M059J (cell line): Measurements from ENCODE around the gene GAS6. TPM values are rescaled to one million over a fixed set of nuclear protein-coding genes. Genes with fewer than 3 reads are reported as not detected.
A peak's percentile ranks its signal among the peaks of the same experiment; 100 is the strongest.
"Not testable (repeated sequence)": the region's sequence is repeated elsewhere in the genome, so short reads cannot be mapped to it uniquely, and the experiment has no call there.

ENCODE experiments used
- DNase-seq: peaks from one replicate; pipeline ENCODE4 v3.0.0-alpha.2; 2012; ENCODE audit warnings: low read depth
- total RNA-seq: library from RNA; depleted of rRNA; stranded (reverse); fragments of >200 nt; shearing (Covaris generic); gene quantifications from 2 replicates; pipeline ENCODE4 v1.2.3, GENCODE V29; 2014

Gene GAS6
- total RNA-seq, 1 experiment from 2014 or later: 99.1 TPM

DNA sequence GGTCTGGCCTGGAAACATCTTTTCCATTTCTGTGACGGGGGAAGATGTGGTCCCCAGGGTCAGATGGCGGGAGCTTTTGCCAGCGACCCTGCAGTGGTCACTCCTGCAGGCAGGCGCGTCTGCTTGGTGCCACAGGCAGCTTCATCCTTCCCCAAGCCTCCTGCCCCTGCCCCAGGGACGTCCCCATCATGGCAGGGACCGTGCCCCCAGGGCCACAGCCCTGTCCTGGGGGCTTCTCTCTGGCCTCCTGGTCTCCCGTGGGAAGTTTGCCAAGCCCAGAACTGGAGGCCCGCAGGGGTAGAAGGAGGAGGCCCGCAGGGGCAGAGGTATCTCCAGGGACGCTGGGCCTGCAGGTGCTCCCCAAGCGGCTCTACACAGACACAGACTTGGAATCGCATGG lies 57.4 kb downstream of the GAS6 start:
- DNase-seq: no peak

DNA sequence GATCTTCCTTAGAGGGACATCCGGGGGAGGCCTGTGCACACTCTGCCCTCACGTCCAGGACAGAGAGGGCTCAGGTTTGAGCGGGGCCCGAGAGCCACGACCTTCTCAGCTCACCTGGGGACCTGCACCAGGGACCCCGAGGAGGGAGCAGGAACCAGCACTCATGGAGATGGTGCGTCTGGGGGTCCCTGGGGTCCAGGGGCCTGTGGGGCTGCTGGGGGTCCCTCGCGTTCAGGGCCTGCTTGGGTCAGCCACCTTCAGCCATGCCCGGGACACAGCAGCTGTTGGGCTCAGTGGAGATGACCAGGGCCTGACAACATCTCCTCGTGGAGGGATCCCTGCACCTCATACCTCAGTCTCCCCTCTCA lies 57.8 kb downstream of the GAS6 start:
- DNase-seq: no peak

DNA sequence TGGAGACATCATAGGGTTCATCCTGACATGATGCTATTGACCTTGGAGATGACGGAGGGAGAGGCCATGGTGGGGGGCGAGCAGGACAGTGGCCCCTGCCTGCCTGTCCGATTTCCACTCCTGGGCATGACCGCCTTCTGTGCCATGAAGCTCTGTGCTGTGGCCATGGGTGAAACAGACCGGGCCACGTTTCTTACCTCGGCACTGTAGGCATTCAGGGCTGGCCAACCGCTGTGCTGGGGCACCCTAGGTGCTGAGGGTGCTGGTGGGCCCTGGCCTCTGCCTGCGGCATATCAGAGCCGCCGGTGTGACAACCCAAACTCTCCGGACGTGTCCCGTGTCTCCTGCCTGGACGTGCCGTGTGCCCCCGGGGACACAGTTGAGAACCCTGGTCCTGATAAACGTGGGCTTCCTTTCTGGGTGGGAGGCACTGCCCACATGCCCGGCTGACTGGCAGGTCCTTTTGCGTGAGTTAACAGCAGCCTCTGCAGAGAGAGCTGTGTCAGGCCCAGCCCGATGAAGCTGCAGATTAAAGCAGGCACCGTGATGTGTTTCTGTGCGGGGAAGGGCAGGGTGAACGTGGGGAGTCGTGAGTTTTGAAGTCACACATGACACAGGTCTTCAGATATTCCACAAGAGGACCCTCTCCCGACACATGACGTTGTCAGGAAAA lies 58.3 kb downstream of the GAS6 start:
- no peak for DNase-seq

DNA sequence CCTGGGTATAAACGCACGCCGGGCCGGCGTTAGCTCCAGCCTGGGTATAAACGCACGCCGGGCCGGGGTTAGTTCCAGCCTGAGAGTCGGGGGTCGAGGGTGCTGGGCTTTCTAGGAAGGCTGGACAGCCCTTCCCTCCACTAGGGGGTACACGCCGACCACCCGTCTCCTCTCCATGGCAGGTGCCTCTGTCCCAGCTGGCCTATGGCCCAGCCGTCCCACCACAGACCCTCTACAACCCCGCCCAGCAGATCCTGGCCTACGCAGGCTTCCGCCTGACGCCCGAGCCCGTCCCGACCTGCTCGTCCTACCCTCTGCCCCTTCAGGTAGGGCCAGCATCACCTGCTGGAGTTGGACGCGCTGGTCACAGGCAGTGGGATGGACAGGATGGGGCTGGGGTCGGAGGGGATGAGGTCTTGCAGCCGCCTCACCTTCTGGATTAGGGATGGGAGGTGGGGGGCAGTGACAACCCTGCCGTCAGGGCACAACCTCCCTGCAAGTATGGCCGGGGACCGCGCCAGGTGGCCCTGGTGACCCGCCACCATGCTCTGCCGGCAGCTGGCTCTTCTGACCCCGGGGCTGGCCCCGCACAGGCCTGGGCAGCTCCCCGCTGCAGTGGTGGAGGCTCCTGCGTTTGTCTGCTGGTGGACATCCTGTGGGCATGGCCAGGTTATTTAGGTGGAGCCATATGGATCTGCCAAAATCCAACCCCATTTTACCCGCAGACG lies 59.0 kb downstream of the GAS6 start:
- no peak for DNase-seq

DNA sequence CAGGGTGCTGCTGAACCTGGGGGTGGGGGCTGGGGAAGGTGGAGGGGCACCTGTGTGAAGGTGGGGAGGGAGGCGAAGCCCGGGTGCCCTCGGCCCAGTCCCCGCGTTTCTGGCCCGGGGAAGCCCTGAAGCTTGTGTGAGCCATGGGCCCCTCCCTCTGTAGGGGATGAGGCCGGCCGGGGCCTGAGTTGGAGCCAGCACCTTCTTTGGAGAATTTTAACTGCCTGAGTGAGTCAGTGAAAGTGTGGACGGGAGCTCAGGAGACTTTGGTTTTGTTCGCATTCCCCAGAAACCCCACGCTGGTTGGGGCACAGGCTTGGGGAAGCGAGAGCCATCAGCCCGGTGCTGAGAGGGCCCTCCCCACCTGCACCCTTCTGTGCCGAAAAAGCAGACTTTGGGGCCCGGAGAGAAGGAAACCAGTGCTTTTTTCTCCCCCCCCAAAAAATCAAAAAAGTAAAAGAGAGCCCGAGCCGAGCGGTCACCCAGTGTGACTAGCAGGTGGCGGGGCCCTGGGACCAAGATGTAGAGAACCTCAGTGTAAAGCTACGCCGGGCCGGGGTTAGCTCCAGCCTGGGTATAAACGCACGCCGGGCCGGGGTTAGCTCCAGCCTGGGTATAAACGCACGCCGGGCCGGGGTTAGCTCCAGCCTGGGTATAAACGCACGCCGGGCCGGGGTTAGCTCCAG lies 59.7 kb downstream of the GAS6 start:
- DNase-seq: peak; percentile 63

DNA sequence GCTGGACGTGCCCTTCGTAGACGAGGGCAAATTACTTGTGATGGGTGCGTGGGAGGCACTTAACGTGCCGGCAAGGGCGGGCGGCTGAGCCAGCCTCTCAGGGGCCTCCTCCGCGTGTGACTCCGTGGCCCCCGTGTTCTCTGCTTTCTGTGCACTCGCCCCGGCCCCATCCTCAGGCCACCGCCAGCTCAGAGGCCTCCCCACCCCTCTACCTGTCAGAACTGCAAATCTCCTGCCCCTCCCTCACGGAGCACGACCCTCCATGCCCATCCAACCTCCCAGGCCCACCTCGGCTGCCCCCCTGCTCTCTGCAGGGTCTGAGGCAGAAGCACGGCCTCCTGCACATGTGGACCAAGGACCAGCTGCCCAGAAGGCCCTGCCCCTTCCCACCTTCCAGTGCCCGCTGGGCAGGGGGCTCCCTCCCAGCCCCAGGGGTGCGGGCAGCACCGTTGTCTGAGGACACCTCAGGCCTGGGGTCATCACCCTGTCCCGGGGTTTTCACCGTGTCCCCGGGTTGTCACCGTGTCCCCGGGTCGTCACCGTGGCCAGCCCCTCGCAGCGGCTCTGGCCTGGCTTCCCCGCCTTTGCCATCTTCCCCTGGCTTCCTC lies 60.4 kb downstream of the GAS6 start:
- no peak for DNase-seq

DNA sequence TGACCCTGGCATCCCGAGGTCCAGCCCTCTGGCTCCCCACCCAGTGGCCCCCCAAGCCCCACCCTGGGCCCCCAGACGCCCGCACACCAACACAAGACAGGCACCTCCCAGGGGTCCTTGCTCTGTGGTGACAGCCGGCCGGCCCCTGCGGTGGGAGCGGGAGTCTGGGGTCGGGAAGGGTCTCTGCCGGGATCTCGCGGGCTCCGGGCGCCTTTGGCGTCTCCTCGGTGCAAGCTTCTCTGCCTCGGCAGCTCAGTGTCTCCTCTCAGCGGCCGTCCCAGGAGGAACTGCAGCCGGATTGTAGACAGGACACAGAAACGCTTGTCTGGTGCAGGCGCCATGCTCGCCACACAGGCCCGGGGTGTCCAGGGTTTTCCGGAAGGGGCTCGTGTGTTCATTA lies 61.1 kb downstream of the GAS6 start:
- no peak for DNase-seq

DNA sequence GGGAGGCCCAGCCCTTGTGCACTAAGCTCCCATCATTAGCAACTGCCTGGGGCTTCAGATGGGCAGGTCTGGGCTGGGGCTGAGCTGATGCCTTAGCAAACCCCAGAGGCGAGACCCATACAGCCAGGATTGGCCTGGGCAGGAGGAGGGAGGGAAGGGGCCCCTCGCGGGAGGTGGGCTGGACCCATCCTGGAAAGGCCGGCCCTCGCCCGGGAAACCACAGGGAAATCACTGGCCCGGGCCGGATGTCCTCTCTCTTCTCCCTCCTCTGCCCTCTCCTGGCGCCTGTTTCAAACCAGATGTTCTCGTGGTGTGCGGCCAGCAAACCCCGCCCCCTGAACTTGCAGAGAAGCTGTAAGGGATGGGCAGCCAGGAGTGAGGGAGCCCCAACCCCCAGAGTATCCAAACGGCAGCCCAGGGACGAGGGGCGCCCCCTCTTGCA lies 61.8 kb downstream of the GAS6 start:
- DNase-seq: peak; percentile 39

DNA sequence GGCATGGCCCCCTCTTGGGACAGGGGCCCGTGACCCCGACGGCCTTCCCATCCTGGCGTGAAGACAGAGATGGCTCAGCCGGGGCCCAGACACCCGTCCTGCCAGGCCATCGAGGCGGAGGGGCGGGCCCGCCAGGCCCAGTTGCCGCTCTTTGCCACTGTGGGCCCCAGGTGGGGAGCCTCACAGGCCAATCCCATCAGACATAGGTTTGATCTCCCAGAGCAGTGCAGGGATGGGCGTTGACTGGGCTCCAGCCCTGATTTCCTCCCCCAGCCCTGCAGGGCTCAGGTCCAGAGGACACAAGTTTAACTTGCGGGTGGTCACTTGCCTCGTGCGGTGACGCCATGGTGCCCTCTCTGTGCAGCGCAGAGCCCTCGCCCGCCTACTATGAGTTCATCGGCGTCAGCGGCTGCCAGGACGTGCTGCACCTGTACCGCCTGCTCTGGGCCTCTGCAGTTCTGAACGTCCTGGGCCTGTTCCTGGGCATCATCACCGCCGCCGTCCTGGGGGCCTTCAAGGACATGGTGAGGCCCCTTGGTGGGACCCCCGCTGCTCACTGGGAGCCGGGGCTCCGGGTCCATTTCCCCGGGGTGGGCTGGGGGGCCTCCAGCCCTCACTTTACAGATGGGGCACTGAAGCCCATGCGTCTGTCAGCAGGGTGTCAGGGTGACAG lies 62.5 kb downstream of the GAS6 start:
- DNase-seq: no peak

DNA sequence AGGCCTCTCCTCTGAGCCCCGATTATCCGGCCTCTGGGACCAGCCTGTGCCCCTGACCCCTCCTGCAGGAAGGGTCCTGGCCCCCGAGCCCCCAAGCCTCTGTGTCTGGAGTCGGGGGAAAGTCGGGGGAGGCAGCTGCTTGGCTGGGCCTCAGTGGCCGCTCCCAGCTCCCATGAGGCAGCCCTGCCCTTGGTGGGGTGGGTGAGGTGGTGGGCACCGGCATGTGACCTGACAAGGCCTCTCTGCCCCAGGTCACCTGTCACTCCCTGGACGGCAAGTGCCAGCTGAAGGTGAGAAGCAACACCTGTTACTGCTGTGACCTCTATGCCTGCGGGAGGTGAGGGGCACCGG lies 63.3 kb downstream of the GAS6 start:
- no peak for DNase-seq

DNA sequence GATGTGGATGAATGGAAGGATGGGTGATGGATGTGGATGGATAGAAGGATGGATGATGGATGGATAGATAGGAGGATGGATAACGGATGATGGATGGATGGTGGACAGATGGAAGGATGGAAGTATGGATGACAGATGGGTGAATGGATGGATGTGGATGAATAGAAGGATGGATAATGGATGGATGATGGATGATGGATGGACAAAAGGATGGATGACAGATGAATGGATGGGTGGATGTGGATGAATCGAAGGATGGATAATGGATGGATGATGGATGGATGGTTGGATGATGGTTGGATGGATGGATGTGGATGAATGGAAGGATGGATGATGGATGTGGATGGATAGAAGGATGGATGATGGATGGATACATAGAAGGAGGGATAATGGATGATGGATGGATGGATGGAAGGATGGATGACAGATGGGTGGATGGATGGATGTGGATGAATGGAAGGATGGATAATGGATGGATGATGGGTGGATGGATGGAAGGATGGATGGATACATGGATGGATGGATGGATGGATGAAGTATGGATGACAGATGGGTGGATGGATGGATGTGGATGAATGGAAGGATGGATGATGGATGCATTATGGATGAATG lies 65.6 kb downstream of the GAS6 start:
- no peak for DNase-seq

DNA sequence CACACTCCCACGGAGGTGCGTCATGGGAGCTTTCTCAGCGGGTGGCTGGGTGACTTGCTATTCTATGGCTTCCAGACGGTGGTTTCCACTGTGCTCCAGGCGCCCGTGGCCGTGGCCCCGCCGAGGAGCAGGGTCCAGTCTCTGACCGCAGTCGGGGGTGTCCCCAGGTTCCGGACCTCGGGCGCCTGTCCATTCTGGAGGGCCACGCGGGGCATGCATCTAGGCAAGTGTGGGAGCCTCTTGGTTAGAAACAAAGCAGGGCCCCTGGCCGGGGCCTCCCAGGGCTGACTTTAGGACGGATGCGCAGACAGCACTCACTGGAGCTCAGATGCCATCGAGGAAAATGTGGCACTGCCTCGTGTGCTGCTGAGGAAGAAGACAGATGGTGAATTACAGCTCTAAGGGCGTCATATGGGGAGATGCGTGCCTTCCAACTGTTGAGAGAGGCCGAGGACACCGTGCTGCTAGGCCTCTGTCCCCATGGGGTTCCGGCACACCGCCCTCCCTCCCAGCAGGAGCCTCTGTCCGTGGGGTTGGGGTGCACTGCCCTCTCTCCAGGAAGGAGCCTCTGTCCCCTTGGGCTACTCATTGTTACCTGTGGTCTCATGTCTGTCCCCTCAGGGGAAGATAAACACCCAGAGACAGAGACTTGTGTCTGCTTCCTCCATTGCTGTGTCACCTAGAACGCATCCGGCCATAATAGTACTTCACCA lies 66.8 kb downstream of the GAS6 start:
- no peak for DNase-seq

DNA sequence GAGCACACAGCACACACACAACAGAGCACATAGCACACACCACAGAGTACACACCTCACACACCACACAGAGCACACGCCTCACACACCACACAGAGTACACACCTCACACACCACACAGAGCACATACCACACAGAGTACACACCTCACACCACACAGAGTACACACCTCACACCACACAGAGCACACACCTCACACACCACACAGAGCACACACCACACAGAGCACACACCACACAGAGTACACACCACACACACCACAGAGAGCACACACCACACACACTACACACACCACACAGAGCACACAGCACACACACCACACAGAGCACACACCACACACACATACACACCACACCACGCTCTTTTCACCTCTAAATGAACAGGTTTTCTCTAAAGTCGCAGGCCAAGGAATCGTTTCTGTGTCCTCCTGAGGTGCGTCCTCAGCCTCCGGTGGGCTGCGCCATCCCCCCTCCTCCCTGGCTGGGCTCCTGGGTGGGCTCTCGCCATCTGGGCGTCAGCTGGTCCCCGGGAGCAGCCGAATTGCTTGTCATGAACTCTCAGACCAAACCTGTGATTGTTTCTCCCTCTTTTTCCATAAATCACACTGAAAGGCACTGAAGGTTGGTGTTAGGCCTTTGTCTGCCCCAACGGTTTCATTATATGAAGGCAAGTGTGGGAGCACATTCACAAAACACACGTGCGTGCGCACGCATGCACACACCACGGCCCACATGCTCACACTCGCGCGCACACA lies 67.5 kb downstream of the GAS6 start:
- DNase-seq: no peak

DNA sequence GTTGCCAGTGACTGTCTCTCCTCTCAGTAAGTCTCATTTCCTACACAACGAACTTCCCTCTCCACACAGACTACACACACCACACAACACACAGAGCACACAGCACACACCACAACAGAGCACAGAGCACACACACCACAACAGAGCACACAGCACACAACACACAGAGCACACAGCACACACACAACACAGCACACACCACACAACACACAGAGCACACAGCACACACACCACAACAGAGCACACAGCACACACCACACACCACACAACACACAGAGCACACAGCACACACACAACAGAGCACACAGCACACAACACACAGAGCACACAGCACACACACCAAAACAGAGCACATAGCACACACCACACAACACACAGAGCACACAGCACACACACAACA lies 68.5 kb downstream of the GAS6 start:
- DNase-seq: not testable (repeated sequence)

DNA sequence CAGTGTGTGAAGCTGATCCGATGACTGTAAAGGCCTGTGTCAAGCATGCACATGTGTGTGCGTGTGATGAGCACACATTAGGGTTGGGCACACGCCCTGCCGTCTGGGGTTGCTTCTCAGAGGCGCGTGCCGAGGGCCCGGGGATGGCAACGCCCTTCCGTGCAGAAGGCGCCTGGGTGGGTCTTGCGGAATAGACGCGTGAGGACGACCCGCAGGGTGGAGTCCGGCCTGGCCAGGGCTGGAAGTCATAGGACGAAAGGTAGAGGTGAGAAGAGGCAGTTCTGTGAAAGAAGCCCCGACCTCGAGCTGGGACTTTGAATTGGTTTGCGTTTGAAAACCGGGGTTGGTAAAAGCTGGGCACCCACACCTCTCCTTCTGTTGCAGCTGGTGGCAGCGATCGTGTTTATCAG lies 69.1 kb downstream of the GAS6 start:
- DNase-seq: no peak

DNA sequence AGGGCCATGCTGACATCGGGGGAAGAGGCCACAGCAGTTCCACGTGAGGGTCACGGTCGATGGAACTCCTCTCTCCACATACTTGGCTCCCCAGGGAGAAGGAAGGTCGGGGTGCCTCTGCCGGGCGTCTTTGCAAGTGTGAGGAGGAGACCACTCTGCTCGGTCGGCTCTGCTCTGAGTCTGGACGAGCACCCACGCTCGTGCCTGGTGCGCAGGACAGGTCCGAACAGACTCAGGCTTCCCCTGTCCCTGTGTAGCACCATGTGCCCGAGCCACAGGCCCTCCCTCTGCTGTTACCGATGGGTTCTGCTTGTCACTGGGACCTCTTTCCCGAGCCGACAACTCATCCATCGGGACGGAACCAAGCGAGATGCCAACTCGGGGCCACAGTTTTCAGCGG lies 69.8 kb downstream of the GAS6 start:
- no peak for DNase-seq

DNA sequence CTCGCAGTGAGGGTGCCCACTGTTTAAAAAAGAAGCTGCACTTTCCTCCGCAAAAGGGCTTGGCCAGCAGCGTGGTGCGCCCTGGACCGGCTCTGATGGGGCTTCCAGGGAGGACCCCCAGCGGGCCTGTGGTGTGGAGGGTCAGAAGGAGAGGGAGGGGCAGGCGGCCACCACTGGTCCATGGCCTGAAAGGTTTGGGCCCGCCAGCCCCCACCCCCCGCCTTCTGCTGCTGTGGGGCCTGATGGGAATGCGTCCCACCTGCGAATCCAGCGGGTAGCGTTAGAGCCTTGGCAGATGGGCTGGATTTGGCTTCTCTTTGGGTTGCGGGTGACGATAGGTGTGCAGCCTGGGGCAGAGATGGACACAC lies 70.2 kb downstream of the GAS6 start:
- DNase-seq: no peak

DNA sequence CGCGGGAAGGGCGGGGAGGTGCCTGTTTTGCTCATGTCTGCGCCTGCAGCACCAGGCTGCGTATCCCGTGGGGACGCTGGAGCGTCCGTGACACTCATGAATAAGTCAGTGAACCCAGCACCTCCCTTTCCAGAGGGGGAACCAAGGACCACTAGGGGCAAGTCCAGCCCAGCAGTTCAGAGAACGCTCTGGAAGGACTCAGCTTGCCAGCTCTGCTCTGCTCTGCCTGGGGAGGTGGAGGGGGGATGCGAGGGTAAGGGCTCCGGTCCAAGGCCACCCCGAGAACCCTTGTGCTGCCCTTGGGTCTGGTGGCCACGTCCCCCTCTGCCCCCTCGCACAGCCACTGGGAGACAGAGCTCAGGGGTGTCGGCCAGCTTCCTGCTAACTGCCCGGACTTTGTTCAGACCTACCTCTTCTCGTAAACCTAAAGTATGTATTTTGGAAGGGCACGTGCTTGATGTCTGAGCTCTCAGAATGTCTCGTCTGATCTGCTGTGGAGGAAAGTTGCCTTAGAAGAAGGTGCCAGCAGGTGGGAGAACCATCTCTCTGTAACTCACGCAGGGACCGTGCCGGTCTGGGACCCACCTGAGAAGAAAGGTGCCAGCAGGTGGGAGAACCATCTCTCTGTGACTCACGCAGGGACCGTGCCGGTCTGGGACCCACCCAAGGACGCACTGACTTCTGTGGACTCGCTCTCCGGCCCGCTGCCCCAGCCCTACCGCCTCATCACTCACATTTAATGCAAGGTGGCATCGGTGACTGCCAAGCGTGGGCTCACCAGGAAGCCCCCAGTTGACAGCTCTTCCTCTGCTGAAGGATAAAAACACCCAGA lies 70.8 kb downstream of the GAS6 start:
- DNase-seq: no peak

DNA sequence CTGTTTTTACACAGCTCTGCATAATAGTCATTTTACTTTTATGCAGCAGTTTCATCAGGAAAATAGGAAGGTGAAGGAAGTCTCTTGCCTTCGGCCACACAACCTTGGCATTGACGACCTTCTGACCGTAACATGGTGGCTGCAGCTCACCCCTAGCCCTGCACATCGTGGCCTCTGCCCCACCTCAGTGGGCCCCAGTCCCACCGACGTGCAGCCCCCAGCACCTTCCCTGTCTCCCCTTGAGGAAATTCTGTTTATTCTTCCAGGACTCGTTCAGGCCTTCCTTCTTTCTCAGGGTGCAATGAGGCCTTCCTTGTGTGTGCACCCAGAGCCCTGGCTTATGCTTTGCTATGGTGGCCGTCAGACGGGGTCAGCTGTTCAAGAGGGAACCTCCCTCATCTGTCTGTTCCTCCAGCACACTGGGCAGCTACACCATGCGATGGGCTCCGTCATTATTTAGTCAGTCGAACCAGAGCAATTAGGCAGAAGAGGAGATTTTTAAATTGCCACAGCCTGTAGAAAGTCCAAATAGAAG lies 71.6 kb downstream of the GAS6 start:
- DNase-seq: no peak
